ENCODE results near the gene THSD7A. TPM values are rescaled to one million over a fixed set of nuclear protein-coding genes. Genes with fewer than 3 reads are reported as not detected.

THSD7A gene
- total RNA-seq, 2 donors from 2014 or later: 1.6 to 6.1 TPM

DNA sequence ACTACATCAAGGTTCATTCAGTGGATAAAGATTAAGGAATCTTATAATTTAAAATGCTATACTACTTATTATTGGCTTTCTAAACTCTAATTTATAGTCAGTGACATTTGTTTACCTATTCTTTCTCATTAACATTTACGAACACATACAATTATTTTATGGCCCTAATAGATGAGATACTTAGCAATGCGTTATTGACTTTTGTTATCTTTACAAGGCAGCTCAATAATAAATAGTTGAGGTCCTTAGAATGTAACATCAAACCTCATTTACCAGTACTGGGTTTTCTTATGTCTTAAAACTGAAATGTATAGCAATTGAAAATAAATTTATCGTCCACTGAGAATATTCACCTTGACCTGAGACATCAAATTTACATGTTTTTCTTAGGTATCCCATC is 89.0 kb downstream of the THSD7A start:
- ATAC-seq (ENCODE audit: insufficient number of reproducible peaks, low FRiP score, low read depth) (no peak), DNase-seq (ENCODE audit: low spot score) (no peak)
- no peak overlapping the region for H3K4me3 ChIP-seq
- TF ChIP-seq CTCF (IDR thresholded peaks at IDR 0.05): no peak
- no peak overlapping the region for H3K27ac ChIP-seq
- H3K36me3 ChIP-seq: no peaks in the 10 kb centered on the region
- no peaks in the 10 kb centered on the region for H3K4me1 ChIP-seq (ENCODE audit: control insufficient read depth in 1 of 2, low read depth in 2 of 2)
- H3K9me3 ChIP-seq: no peaks in the 10 kb centered on the region
- H3K27me3 ChIP-seq (replicated peaks; ENCODE audit: insufficient read depth): no peaks in the 10 kb centered on the region

DNA sequence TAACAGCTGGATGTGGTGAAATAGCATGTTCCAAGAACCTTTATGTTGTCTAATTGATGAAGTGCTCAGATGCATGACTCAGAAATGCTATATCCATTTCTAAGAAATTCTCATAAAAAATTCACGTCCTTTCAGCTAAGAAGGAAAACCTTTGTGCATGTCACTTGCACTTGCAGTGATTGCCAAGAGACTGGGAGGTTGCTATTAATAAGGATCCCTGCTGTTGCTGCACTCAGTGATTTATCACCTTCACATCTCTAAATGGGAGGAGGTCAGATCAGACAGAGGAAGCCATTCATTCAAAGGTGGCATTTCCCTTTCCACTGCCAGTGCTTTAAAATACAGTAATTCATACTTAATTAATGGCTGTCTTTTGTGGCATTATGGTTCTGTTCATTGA is 89.5 kb downstream of the THSD7A start:
- DNase-seq (ENCODE audit: low spot score): no peak
- no peak overlapping the region for H3K4me3 ChIP-seq
- no peak for TF ChIP-seq CTCF (IDR thresholded peaks at IDR 0.05)

GRCh38 chr7:11737723-11738122 is 94.3 kb downstream of the THSD7A start:
- no peaks in the 10 kb centered on the region for H3K36me3 ChIP-seq
- H3K27me3 ChIP-seq (replicated peaks; ENCODE audit: insufficient read depth): no peaks in the 10 kb centered on the region
- no peak for ATAC-seq (ENCODE audit: insufficient number of reproducible peaks, low FRiP score, low read depth)
- DNase-seq (ENCODE audit: low spot score): no peak
- no peak overlapping the region for H3K27ac ChIP-seq
- no peaks in the 10 kb centered on the region for H3K9me3 ChIP-seq
- no peaks in the 10 kb centered on the region for H3K4me1 ChIP-seq (ENCODE audit: control insufficient read depth in 1 of 2, low read depth in 2 of 2)
- TF ChIP-seq CTCF (IDR thresholded peaks at IDR 0.05): no peak
- no peak overlapping the region for H3K4me3 ChIP-seq

More for the DNA sequence above, 89.5 kb downstream of the THSD7A start:
- H3K4me1 ChIP-seq (ENCODE audit: control insufficient read depth in 1 of 2, low read depth in 2 of 2): no peaks in the 10 kb centered on the region
- no peak overlapping the region for H3K27ac ChIP-seq
- no peaks in the 10 kb centered on the region for H3K9me3 ChIP-seq
- H3K36me3 ChIP-seq: no peaks in the 10 kb centered on the region
- no peaks in the 10 kb centered on the region for H3K27me3 ChIP-seq (replicated peaks; ENCODE audit: insufficient read depth)
- ATAC-seq (ENCODE audit: insufficient number of reproducible peaks, low FRiP score, low read depth): no peak

- no peaks in the 10 kb centered on the region for H3K27me3 ChIP-seq (replicated peaks; ENCODE audit: insufficient read depth)
- no peaks in the 10 kb centered on the region for H3K36me3 ChIP-seq
- no peak for TF ChIP-seq CTCF (IDR thresholded peaks at IDR 0.05)
- no peak overlapping the region for H3K27ac ChIP-seq
- no peak for DNase-seq (ENCODE audit: low spot score)
- H3K9me3 ChIP-seq: no peaks in the 10 kb centered on the region
- H3K4me1 ChIP-seq (ENCODE audit: control insufficient read depth in 1 of 2, low read depth in 2 of 2): no peaks in the 10 kb centered on the region
- no peak overlapping the region for H3K4me3 ChIP-seq
- ATAC-seq (ENCODE audit: insufficient number of reproducible peaks, low FRiP score, low read depth): no peak
Measured at GRCh38 chr7:11732207-11732606, 99.8 kb downstream of the THSD7A start.

- TF ChIP-seq CTCF (IDR thresholded peaks at IDR 0.05): no peak
- ATAC-seq (ENCODE audit: insufficient number of reproducible peaks, low FRiP score, low read depth) (no peak), DNase-seq (ENCODE audit: low spot score) (no peak)
- H3K27ac ChIP-seq: no peak overlapping the region
- H3K4me3 ChIP-seq: no peak overlapping the region
- no peaks in the 10 kb centered on the region for H3K27me3 ChIP-seq (replicated peaks; ENCODE audit: insufficient read depth)
- no peaks in the 10 kb centered on the region for H3K36me3 ChIP-seq
- no peaks in the 10 kb centered on the region for H3K9me3 ChIP-seq
- H3K4me1 ChIP-seq (ENCODE audit: control insufficient read depth in 1 of 2, low read depth in 2 of 2): no peaks in the 10 kb centered on the region
Measured at GRCh38 chr7:11730725-11731124, 101.3 kb downstream of the THSD7A start.

Measured in thoracic aorta (tissue), 2 donors.